ENCODE results near the gene SLC23A3.

GRCh38 chr2:219120082-219120481 is 49.7 kb downstream of the SLC23A3 start:
- no peak for TF ChIP-seq ZFX (IDR thresholded peaks at IDR 0.05)
- no peak for TF ChIP-seq CTCF (conservative IDR thresholded peaks at IDR 0.05)

All from C4-2B (cell line).